Thymus (tissue), 11 donors: ENCODE results near the gene RFPL2. TPM values are rescaled to one million over a fixed set of nuclear protein-coding genes. Genes with fewer than 3 reads are reported as not detected.
"Not testable (repeated sequence)": the region's sequence is repeated elsewhere in the genome, so short reads cannot be mapped to it uniquely, and the experiment has no call there.

Source experiments
- DNase-seq, 9 donors: peaks; one replicate each; pipeline ENCODE4 v3.0.0-alpha.2; 2013; ENCODE audit warnings: low spot score in 9 of 9, low read depth in 6 of 9, missing footprints in 1 of 9
- H3K27ac ChIP-seq, 2 donors: one replicate each; pipeline ENCODE4 v1.5.1; 2013; ENCODE audit warnings: control low read depth in 1 of 2, low read depth in 1 of 2, low read length in 1 of 2, mild to moderate bottlenecking in 1 of 2, moderate library complexity in 1 of 2
- H3K27me3 ChIP-seq, 2 donors: one replicate each; pipeline ENCODE4 v1.5.1; 2013; ENCODE audit warnings: low read length in 1 of 2; ENCODE audit not compliant: control insufficient read depth in 2 of 2, insufficient read depth in 1 of 2
- H3K36me3 ChIP-seq, 2 donors: one replicate each; pipeline ENCODE4 v1.5.1; 2013; ENCODE audit warnings: low read length in 1 of 2, mild to moderate bottlenecking in 1 of 2, moderate library complexity in 1 of 2; ENCODE audit not compliant: control insufficient read depth in 2 of 2, insufficient read depth in 2 of 2
- H3K4me1 ChIP-seq, 2 donors: one replicate each; pipeline ENCODE4 v1.5.1; 2013; ENCODE audit warnings: low read length in 2 of 2; ENCODE audit not compliant: control insufficient read depth in 2 of 2, insufficient read depth in 2 of 2
- H3K4me3 ChIP-seq, 2 donors: one replicate each; pipeline ENCODE4 v1.5.1; 2013; ENCODE audit warnings: low read length in 2 of 2, control low read depth in 1 of 2, mild to moderate bottlenecking in 1 of 2
- H3K9me3 ChIP-seq, 2 donors: one replicate each; pipeline ENCODE4 v1.5.1; 2013; ENCODE audit warnings: low read length in 1 of 2, mild to moderate bottlenecking in 1 of 2; ENCODE audit not compliant: control insufficient read depth in 2 of 2, insufficient read depth in 1 of 2
- WGBS: extraction: QIAGEN DNeasy Blood & Tissue Kit; methylation state at CpG from one replicate; pipeline ENCODE4 v1.1.7; 2013; 5-methylcytosine and 5-hydroxymethylcytosine counted together
- polyA plus RNA-seq: library from polyadenylated mRNA; stranded (reverse); fragments of 200-250 nt; gene quantifications from one replicate; pipeline ENCODE4 v1.2.3, GENCODE V29; 2013
- total RNA-seq: library from RNA; stranded (reverse); fragments of 120-200 nt; gene quantifications from one replicate; pipeline ENCODE4 v1.2.4, GENCODE V29; 2013
- donor health status: healthy.

Gene RFPL2
- total and polyA plus RNA-seq, 2 donors, result 0.19 to 0.23 TPM

DNA sequence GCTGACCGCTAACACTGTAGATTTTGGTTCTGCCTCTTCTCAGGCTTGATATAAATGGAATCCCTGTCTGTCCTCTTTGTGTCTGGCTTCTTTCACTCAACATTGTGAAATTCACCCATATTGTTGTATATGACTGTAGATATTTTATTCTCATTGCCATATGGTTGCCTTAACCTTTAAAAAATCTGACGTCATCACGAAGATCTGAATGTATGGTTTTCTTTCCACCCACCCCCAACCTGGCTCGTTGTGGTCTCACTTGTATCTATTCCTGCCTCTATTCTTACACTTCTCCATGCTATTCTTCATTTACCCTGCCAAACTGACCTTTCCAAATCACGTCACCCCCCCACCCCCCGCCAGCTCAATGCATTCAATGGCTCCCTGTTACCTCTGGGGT, 23.8 kb downstream of the RFPL2 start:
- Histone ChIP-seq H3K4me1 (peaks cover 0 to 2% of the 10 kb centered on the region in 2 donors), H3K9me3 (no peaks in the 10 kb centered on the region), H3K36me3 (no peaks in the 10 kb centered on the region), H3K27ac (no peak overlapping the region), H3K4me3 (no peak overlapping the region), H3K27me3 (peaks cover 3 to 17% of the 10 kb centered on the region in 2 donors)
- no peak for DNase-seq
- 81% methylated on average over 6 of the region's 6 CpGs for WGBS

DNA sequence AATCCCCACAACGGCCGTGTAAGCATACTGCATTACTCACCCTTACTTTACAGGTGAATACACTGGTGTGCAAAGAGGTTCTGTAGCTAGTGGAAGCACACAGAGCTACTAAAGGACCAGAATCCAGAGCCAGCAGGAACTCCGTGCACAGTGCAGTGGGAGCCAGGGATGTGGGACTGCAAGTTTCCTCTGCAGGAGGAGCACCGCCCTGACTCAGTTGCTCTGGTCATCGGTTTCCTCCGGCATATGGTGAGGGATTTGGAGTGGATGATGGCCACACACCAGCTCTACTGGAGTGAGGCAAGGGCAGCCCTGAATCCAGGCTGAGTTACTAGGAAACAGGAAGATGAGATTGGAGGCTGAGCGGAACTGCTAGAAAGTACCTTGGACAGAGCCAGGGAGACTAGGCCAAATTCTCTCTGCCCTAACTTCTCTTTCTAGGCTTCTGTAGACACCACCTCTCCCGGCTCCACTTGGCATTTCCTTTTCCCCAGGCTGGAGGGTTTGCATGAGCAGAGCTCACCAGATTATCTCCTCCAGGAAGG, 27.6 kb downstream of the RFPL2 start:
- H3K4me1 ChIP-seq, result peaks cover 0 to 2% of the 10 kb centered on the region in 2 donors
- DNase-seq, result no peak
- H3K36me3 ChIP-seq, result no peaks in the 10 kb centered on the region
- H3K4me3 ChIP-seq, result no peak overlapping the region
- H3K27me3 ChIP-seq, result peaks cover 12 to 39% of the 10 kb centered on the region in 2 donors
- H3K27ac ChIP-seq, result no peak overlapping the region
- 94% methylated on average over 8 of the region's 8 CpGs for WGBS
- no peaks in the 10 kb centered on the region for H3K9me3 ChIP-seq

DNA sequence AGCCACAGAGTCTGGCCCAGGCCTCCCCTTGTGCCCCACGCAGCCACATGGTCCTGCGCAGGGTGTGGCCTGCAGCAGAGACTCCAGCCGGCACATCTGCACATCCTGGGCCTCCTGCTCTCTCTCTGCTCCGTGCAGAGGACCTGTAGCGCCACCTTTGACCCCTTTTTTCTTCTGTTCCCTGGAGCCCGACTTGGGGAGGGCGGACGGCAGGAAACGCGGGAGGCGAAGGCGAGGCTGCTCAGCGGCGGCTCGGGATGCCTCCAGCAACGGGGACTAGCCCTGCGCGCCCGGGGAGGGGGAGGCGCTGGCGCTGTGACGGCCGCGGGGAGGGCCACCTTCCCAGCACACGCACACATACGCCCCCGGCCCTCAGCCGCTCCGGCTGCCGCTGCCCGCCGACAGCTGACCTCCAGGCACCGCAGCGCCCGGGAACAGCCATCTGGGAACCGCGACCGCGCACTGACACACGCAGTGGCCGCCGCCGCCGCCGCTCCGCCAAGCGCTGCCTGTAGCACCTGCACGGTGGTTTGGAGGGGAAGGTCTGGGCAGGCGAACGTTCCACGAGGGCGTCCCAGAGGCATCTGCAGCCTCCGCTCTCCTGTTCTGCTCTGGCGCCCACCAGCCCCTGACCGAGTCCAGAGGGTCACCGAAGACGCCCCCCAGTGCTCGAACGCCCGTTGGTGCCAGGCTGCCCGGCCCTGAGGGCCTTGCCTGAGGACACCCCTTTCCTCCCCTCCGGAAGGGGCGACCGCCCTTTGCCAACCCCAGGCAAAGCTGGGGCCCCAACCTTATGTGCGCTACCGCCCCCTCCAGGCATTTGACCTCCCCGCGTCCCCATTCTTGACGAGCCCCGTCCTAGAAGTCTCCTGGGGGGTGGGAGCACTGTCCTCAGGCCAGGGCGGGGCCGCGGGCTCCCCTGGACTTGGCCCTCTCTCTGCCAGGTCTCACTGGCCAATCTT, 28.9 kb downstream of the RFPL2 start:
- DNase-seq, result no peak
- Histone ChIP-seq H3K36me3 (no peaks in the 10 kb centered on the region), H3K27me3 (peaks cover 12 to 39% of the 10 kb centered on the region in 2 donors), H3K27ac (no peak overlapping the region), H3K4me3 (no peak overlapping the region), H3K4me1 (peaks cover 0 to 2% of the 10 kb centered on the region in 2 donors), H3K9me3 (no peaks in the 10 kb centered on the region)
- WGBS, result 5% methylated on average over 73 of the region's 73 CpGs

GRCh38 chr22:32175115-32175514, 29.8 kb downstream of the RFPL2 start:
- Histone ChIP-seq H3K27me3 (peaks cover 12 to 39% of the 10 kb centered on the region in 2 donors), H3K4me1 (peaks cover 0 to 2% of the 10 kb centered on the region in 2 donors), H3K36me3 (no peaks in the 10 kb centered on the region), H3K4me3 (no peak overlapping the region), H3K27ac (no peak overlapping the region), H3K9me3 (no peaks in the 10 kb centered on the region)
- WGBS, result 92% methylated on average over 11 of the region's 11 CpGs
- DNase-seq, result no peak

- Histone ChIP-seq H3K36me3 (no peaks in the 10 kb centered on the region), H3K9me3 (no peaks in the 10 kb centered on the region), H3K4me1 (no peaks in the 10 kb centered on the region), H3K4me3 (no peak overlapping the region), H3K27me3 (no peaks in the 10 kb centered on the region), H3K27ac (no peak overlapping the region)
- WGBS, result 90% methylated on average over 6 of the region's 6 CpGs
- no peak for DNase-seq
Measured at GRCh38 chr22:32165681-32166080, 39.2 kb downstream of the RFPL2 start.

- WGBS, result 71% methylated on average over 6 of the region's 6 CpGs
- Histone ChIP-seq H3K36me3 (no peaks in the 10 kb centered on the region), H3K27ac (no peak overlapping the region), H3K27me3 (no peaks in the 10 kb centered on the region), H3K4me1 (no peaks in the 10 kb centered on the region), H3K4me3 (no peak overlapping the region), H3K9me3 (no peaks in the 10 kb centered on the region)
- no peak for DNase-seq
Measured at GRCh38 chr22:32164075-32164860, 40.6 kb downstream of the RFPL2 start.

- not testable (repeated sequence) for H3K4me1 ChIP-seq, H3K36me3 ChIP-seq, H3K27ac ChIP-seq, H3K4me3 ChIP-seq, H3K27me3 ChIP-seq, DNase-seq, H3K9me3 ChIP-seq
- WGBS, result 83% methylated on average over 5 of the region's 5 CpGs
Measured at GRCh38 chr22:32160411-32160810, 44.5 kb downstream of the RFPL2 start.

DNA sequence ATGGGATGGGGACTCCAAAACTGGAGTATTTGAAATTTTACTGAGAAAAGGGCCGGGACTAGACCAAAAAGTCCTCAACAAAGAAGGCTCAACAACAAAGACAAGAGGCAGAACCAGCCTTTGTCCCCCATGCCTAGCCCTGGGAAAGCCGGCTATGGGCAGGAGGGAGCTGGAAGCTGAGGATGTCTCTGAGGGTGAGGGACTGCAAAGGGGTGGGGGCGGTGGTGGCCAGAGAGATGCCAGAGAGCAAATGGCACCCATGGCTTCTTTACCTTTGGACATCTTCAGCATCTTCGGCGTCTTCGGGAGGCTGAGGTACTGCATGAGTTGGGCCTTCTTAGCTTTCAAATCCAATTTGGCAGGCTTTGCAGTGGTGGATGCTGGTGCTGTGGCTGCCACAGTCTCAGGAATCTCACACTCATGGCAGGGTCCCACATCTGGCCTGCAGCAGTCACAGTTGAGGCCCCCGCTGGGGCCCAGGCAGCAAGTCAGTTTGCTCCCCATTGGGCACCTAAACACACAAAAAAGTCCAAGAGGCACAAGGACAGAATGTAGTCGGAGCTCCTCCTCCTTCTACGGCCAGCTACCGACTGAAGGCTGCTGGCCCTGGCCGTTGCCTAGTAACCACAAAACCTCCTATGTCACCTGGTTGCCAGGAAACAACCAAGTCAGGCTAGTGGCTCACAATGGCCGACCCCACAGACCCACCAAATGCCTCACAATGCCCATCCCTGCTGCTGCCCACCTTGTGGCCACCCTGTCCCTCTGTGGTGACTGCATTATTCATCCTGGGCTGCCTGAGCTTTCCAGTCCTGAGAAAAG, 46.0 kb downstream of the RFPL2 start, which contains the start of gene C22orf42:
Gene C22orf42 (minus strand): TSS at position 592 of the 822 bp plus-strand sequence. CDS start 88 bp downstream, at position 504.
- H3K36me3 ChIP-seq, result no peaks in the 10 kb centered on the region

More for the DNA sequence above, 46.0 kb downstream of the RFPL2 start, which contains the start of gene C22orf42:
- Histone ChIP-seq H3K4me1 (no peaks in the 10 kb centered on the region), H3K9me3 (no peaks in the 10 kb centered on the region), H3K27ac (no peak within 1 kb of the TSS), H3K4me3 (no peak within 1 kb of the TSS), H3K27me3 (no peaks in the 10 kb centered on the region)
- no peak for DNase-seq
- WGBS, result 92% methylated on average over 12 of the region's 12 CpGs
